ENCODE data around the gene SORCS2. TPM values are rescaled to one million over a fixed set of nuclear protein-coding genes. Genes with fewer than 3 reads are reported as not detected.
A peak's percentile ranks its signal among the peaks of the same experiment; 100 is the strongest.

Gene SORCS2
- total RNA-seq, 1 experiment from 2014 or later = 4.1 TPM

GRCh38 chr4:7701866-7702649, 509.7 kb downstream of the SORCS2 start:
- no peak overlapping the region for H3K4me3 ChIP-seq (ENCODE audit: low read length)
- CTCF ChIA-PET = no interaction called here
- H3K9me3 ChIP-seq (ENCODE audit: low read length) = no peaks in the 10 kb centered on the region
- no peaks in the 10 kb centered on the region for H3K36me3 ChIP-seq (ENCODE audit: low read depth, low read length)
- H3K4me1 ChIP-seq (ENCODE audit: insufficient read depth, low read length) = no peaks in the 10 kb centered on the region
- POLR2A ChIA-PET (ENCODE audit: unreplicated experiment) = no interaction called here
- H3K9ac ChIP-seq (ENCODE audit: low read length) = no peak overlapping the region
- intact Hi-C loops (cut with micrococcal nuclease) = no loop called here
- no peaks in the 10 kb centered on the region for H3K27me3 ChIP-seq (ENCODE audit: low read length)
- TF ChIP-seq EZH2phosphoT487 (IDR thresholded peaks at IDR 0.05; ENCODE audit: borderline replicate concordance, low read length) (no peak), EZH2 (IDR thresholded peaks at IDR 0.05; ENCODE audit: low read length, unreplicated experiment) (no peak), CTCF (conservative IDR thresholded peaks at IDR 0.05; ENCODE audit: low read depth, low read length) (no peak)
- no peaks in the 10 kb centered on the region for H3K79me2 ChIP-seq (ENCODE audit: low read length)
- H2AFZ ChIP-seq (ENCODE audit: low read length) = no peak overlapping the region
- no peak overlapping the region for H3K4me2 ChIP-seq (ENCODE audit: low read length)
- BruUV-seq (replicated peaks) = no TSS peak
- no peak overlapping the region for H3K27ac ChIP-seq (ENCODE audit: low read length)
- no peaks in the 10 kb centered on the region for H4K20me1 ChIP-seq (ENCODE audit: low read length)
- H3K9me2 ChIP-seq (replicated peaks; ENCODE audit: low read length) = no peaks in the 10 kb centered on the region
- DNase-seq (no peak), ATAC-seq (no peak)
- H3F3A ChIP-seq (ENCODE audit: low read length, unreplicated experiment) = no peaks in the 10 kb centered on the region

GRCh38 chr4:7703688-7704087, 511.4 kb downstream of the SORCS2 start:
- H3K27ac ChIP-seq (ENCODE audit: low read length) = no peak overlapping the region
- no peak overlapping the region for H3K4me2 ChIP-seq (ENCODE audit: low read length)
- ChIA-PET CTCF (no interaction called here), POLR2A (ENCODE audit: unreplicated experiment) (no interaction called here)
- DNase-seq (peak; percentile 42), ATAC-seq (peak; percentile 72)
- intact Hi-C loops (cut with micrococcal nuclease) = no loop called here
- no peaks in the 10 kb centered on the region for H3F3A ChIP-seq (ENCODE audit: low read length, unreplicated experiment)
- H3K9ac ChIP-seq (ENCODE audit: low read length) = no peak overlapping the region
- H3K36me3 ChIP-seq (ENCODE audit: low read depth, low read length) = no peaks in the 10 kb centered on the region
- H4K20me1 ChIP-seq (ENCODE audit: low read length) = no peaks in the 10 kb centered on the region
- TF ChIP-seq EZH2 (IDR thresholded peaks at IDR 0.05; ENCODE audit: low read length, unreplicated experiment) = no peak
- TF ChIP-seq EZH2phosphoT487 (IDR thresholded peaks at IDR 0.05; ENCODE audit: borderline replicate concordance, low read length) = no peak
- TF ChIP-seq CTCF (conservative IDR thresholded peaks at IDR 0.05; ENCODE audit: low read depth, low read length) = peak; percentile 48
- no peak overlapping the region for H2AFZ ChIP-seq (ENCODE audit: low read length)
- H3K9me3 ChIP-seq (ENCODE audit: low read length) = no peaks in the 10 kb centered on the region
- no peaks in the 10 kb centered on the region for H3K27me3 ChIP-seq (ENCODE audit: low read length)
- H3K79me2 ChIP-seq (ENCODE audit: low read length) = no peaks in the 10 kb centered on the region
- BruUV-seq (replicated peaks) = no TSS peak
- no peaks in the 10 kb centered on the region for H3K9me2 ChIP-seq (replicated peaks; ENCODE audit: low read length)
- no peak overlapping the region for H3K4me3 ChIP-seq (ENCODE audit: low read length)
- H3K4me1 ChIP-seq (ENCODE audit: insufficient read depth, low read length) = no peaks in the 10 kb centered on the region

DNA sequence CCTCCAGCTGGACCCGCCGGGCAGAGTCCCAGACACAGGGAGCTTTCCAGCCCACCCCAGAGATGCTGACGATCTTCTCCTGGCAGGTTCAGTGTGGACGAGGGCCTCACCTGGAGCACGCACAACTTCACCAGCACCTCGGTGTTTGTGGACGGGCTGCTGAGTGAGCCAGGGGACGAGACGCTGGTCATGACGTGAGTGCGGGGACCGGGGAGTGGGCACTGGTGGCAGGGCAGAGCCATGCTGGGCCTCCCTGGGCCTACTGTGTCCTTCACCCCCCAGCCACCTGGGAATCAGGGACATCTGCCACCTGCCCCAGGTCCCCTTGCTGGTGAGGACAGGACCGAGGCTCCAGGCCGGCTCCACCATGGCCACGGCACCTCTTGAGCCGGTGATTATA, 511.8 kb downstream of the SORCS2 start:
- H3K9me3 ChIP-seq (ENCODE audit: low read length) = no peaks in the 10 kb centered on the region
- H3F3A ChIP-seq (ENCODE audit: low read length, unreplicated experiment) = no peaks in the 10 kb centered on the region
- DNase-seq (no peak), ATAC-seq (no peak)
- no peak for TF ChIP-seq EZH2phosphoT487 (IDR thresholded peaks at IDR 0.05; ENCODE audit: borderline replicate concordance, low read length)
- no peak for TF ChIP-seq CTCF (conservative IDR thresholded peaks at IDR 0.05; ENCODE audit: low read depth, low read length)
- no peak for TF ChIP-seq EZH2 (IDR thresholded peaks at IDR 0.05; ENCODE audit: low read length, unreplicated experiment)
- H4K20me1 ChIP-seq (ENCODE audit: low read length) = no peaks in the 10 kb centered on the region
- no peaks in the 10 kb centered on the region for H3K79me2 ChIP-seq (ENCODE audit: low read length)
- intact Hi-C loops (cut with micrococcal nuclease) = no loop called here
- no peaks in the 10 kb centered on the region for H3K27me3 ChIP-seq (ENCODE audit: low read length)
- no peaks in the 10 kb centered on the region for H3K4me1 ChIP-seq (ENCODE audit: insufficient read depth, low read length)
- H3K4me2 ChIP-seq (ENCODE audit: low read length) = no peak overlapping the region
- H2AFZ ChIP-seq (ENCODE audit: low read length) = no peak overlapping the region
- no peak overlapping the region for H3K9ac ChIP-seq (ENCODE audit: low read length)
- no peaks in the 10 kb centered on the region for H3K9me2 ChIP-seq (replicated peaks; ENCODE audit: low read length)
- no peak overlapping the region for H3K27ac ChIP-seq (ENCODE audit: low read length)
- H3K36me3 ChIP-seq (ENCODE audit: low read depth, low read length) = no peaks in the 10 kb centered on the region
- ChIA-PET POLR2A (ENCODE audit: unreplicated experiment) (no interaction called here), CTCF (no interaction called here)
- H3K4me3 ChIP-seq (ENCODE audit: low read length) = no peak overlapping the region
- BruUV-seq (replicated peaks) = no TSS peak

All from PC-3 (cell line).